ENCODE data around the gene FAT1. TPM values are rescaled to one million over a fixed set of nuclear protein-coding genes. Genes with fewer than 3 reads are reported as not detected.

Gene FAT1
- total RNA-seq, 1 experiment from 2014 or later: 140 TPM

GRCh38 chr4:186653969-186654368 lies 69.7 kb downstream of the FAT1 start:
- DNase-seq (ENCODE audit: low read depth): no peak

GRCh38 chr4:186651624-186652023 lies 72.0 kb downstream of the FAT1 start:
- DNase-seq (ENCODE audit: low read depth): no peak

GRCh38 chr4:186651181-186651603 lies 72.5 kb downstream of the FAT1 start:
- no peak for DNase-seq (ENCODE audit: low read depth)

- DNase-seq (ENCODE audit: low read depth): no peak
Measured at GRCh38 chr4:186650401-186651180, 73.1 kb downstream of the FAT1 start.

- no peak for DNase-seq (ENCODE audit: low read depth)
Measured at GRCh38 chr4:186647821-186648220, 75.8 kb downstream of the FAT1 start.

- no peak for DNase-seq (ENCODE audit: low read depth)
Measured at GRCh38 chr4:186644737-186645261, 78.9 kb downstream of the FAT1 start.

GRCh38 chr4:186644311-186644638 lies 79.4 kb downstream of the FAT1 start:
- no peak for DNase-seq (ENCODE audit: low read depth)

- DNase-seq (ENCODE audit: low read depth): peak; percentile 77
Measured at GRCh38 chr4:186643501-186644310, 80.0 kb downstream of the FAT1 start.

GRCh38 chr4:186642998-186643397 lies 80.7 kb downstream of the FAT1 start:
- DNase-seq (ENCODE audit: low read depth): no peak

- no peak for DNase-seq (ENCODE audit: low read depth)
Measured at GRCh38 chr4:186642530-186642929, 81.1 kb downstream of the FAT1 start.

GRCh38 chr4:186634591-186635128 lies 89.0 kb downstream of the FAT1 start:
- no peak for DNase-seq (ENCODE audit: low read depth)

- DNase-seq (ENCODE audit: low read depth): no peak
Measured at GRCh38 chr4:186633844-186634243, 89.8 kb downstream of the FAT1 start.

- no peak for DNase-seq (ENCODE audit: low read depth)
Measured at GRCh38 chr4:186630128-186630527, 93.5 kb downstream of the FAT1 start.

- DNase-seq (ENCODE audit: low read depth): no peak
Measured at GRCh38 chr4:186628058-186628711, 95.5 kb downstream of the FAT1 start.

GRCh38 chr4:186627226-186627865 lies 96.3 kb downstream of the FAT1 start:
- no peak for DNase-seq (ENCODE audit: low read depth)

- no peak for DNase-seq (ENCODE audit: low read depth)
Measured at GRCh38 chr4:186624951-186625350, 98.7 kb downstream of the FAT1 start.

- no peak for DNase-seq (ENCODE audit: low read depth)
Measured at GRCh38 chr4:186623546-186623945, 100.1 kb downstream of the FAT1 start.

- DNase-seq (ENCODE audit: low read depth): peak; percentile 83
Measured at GRCh38 chr4:186622788-186623464, 100.7 kb downstream of the FAT1 start.

- peak; percentile 80 for DNase-seq (ENCODE audit: low read depth)
Measured at GRCh38 chr4:186621959-186622553, 101.6 kb downstream of the FAT1 start.

GRCh38 chr4:186619088-186619487 lies 104.6 kb downstream of the FAT1 start:
- DNase-seq (ENCODE audit: low read depth): no peak
